ENCODE data around the gene CD177.

GRCh38 chr19:43320546-43320945 is 32.9 kb upstream of the CD177 start:
- TF ChIP-seq CTCF (IDR thresholded peaks at IDR 0.05) (no peak), POLR2A (IDR thresholded peaks at IDR 0.05) (no peak)

All from uterus (tissue), 2 donors.